MM.1S (cell line): Measurements from ENCODE around the gene SNX9.

Source experiments
- DNase-seq: peaks from one replicate; pipeline ENCODE4 v3.0.0-alpha.2; 2015
- H2AFZ ChIP-seq: fragments of 300-600 bp; sonication (generic); 2 replicates; pipeline ENCODE4 v1.6.0; 2016; ENCODE audit warnings: antibody characterized with exemption, low read length
- H3F3A ChIP-seq: fragments of 300-600 bp; sonication (generic); 2 replicates; pipeline ENCODE4 v1.6.1; 2016; ENCODE audit warnings: mild to moderate bottlenecking, antibody characterized with exemption, low read length, moderate library complexity, mixed read lengths; ENCODE audit not compliant: insufficient read depth
- H3K27ac ChIP-seq: fragments of 300-600 bp; sonication (generic); 2 replicates; pipeline ENCODE4 v1.5.1; 2016; ENCODE audit warnings: mild to moderate bottlenecking, low read length
- H3K27me3 ChIP-seq: fragments of 300-600 bp; sonication (generic); replicated peaks from 2 replicates; pipeline ENCODE4 v1.6.0; 2016; ENCODE audit warnings: low read length; ENCODE audit not compliant: insufficient read depth
- H3K36me3 ChIP-seq: fragments of 300-600 bp; sonication (generic); replicated peaks from 2 replicates; pipeline ENCODE4 v1.6.1; 2016; ENCODE audit warnings: mild to moderate bottlenecking, low read length, mixed read lengths; ENCODE audit not compliant: insufficient read depth
- H3K4me1 ChIP-seq: fragments of 300-600 bp; sonication (generic); 2 replicates; pipeline ENCODE4 v1.6.1; 2016; ENCODE audit warnings: low read length, mixed read lengths
- H3K4me2 ChIP-seq: fragments of 300-600 bp; sonication (generic); 2 replicates; pipeline ENCODE4 v1.6.0; 2016; ENCODE audit warnings: low read depth, low read length
- H3K4me3 ChIP-seq: fragments of 300-600 bp; sonication (generic); 2 replicates; pipeline ENCODE4 v1.5.1; 2016; ENCODE audit warnings: low read length, mixed read lengths
- H3K79me2 ChIP-seq: fragments of 300-600 bp; sonication (generic); 2 replicates; pipeline ENCODE4 v1.6.1; 2016; ENCODE audit warnings: mixed run types, low read length, mixed read lengths
- H3K9ac ChIP-seq: fragments of 300-600 bp; sonication (generic); 2 replicates; pipeline ENCODE4 v1.6.1; 2016; ENCODE audit warnings: low read length, mixed read lengths
- H3K9me2 ChIP-seq: fragments of 300-600 bp; sonication (generic); replicated peaks from 2 replicates; pipeline ENCODE4 v1.6.1; 2016; ENCODE audit warnings: mild to moderate bottlenecking, low read length, mixed read lengths; ENCODE audit not compliant: insufficient read depth
- H3K9me3 ChIP-seq: fragments of 300-600 bp; sonication (generic); replicated peaks from 2 replicates; pipeline ENCODE4 v1.6.1; 2016; ENCODE audit warnings: mild to moderate bottlenecking, low read length, mixed read lengths; ENCODE audit not compliant: insufficient read depth
- H4K20me1 ChIP-seq: fragments of 300-600 bp; sonication (generic); 2 replicates; pipeline ENCODE4 v1.6.1; 2016; ENCODE audit warnings: mild to moderate bottlenecking, low read length, moderate library complexity, mixed read lengths; ENCODE audit not compliant: insufficient read depth
- CTCF ChIP-seq: fragments of 300-600 bp; sonication (generic); IDR thresholded peaks from 2 replicates; pipeline ENCODE4 v1.5.1; 2016; ENCODE audit warnings: antibody characterized with exemption, low read length, mixed read lengths
- EZH2 ChIP-seq: fragments of 300-600 bp; sonication (generic); optimal IDR thresholded peaks from 2 replicates; pipeline ENCODE3; 2017; ENCODE audit warnings: low read depth, mild to moderate bottlenecking, antibody characterized with exemption, low read length, mixed read lengths
- EZH2phosphoT487 ChIP-seq: fragments of 300-600 bp; sonication (generic); IDR thresholded peaks from 2 replicates; pipeline ENCODE4 v1.6.1; 2018; ENCODE audit warnings: antibody characterized with exemption, low read length

SNX9 gene

GRCh38 chr6:157832250-157832967, 9.4 kb downstream of the SNX9 start:
- Histone ChIP-seq H4K20me1 (no peaks in the 10 kb centered on the region), H2AFZ (no peak overlapping the region), H3K36me3 (no peaks in the 10 kb centered on the region), H3F3A (no peaks in the 10 kb centered on the region), H3K79me2 (no peaks in the 10 kb centered on the region), H3K4me3 (no peak overlapping the region), H3K27me3 (no peaks in the 10 kb centered on the region), H3K9me2 (no peaks in the 10 kb centered on the region), H3K9me3 (no peaks in the 10 kb centered on the region), H3K4me2 (no peak overlapping the region), H3K9ac (no peak overlapping the region), H3K4me1 (no peaks in the 10 kb centered on the region), H3K27ac (no peak overlapping the region)
- DNase-seq = no peak
- TF ChIP-seq CTCF = no peak
- TF ChIP-seq EZH2 = no peak
- no peak for TF ChIP-seq EZH2phosphoT487

GRCh38 chr6:157834549-157834948, 11.5 kb downstream of the SNX9 start:
- H3F3A ChIP-seq = no peaks in the 10 kb centered on the region
- no peaks in the 10 kb centered on the region for H3K79me2 ChIP-seq
- H3K36me3 ChIP-seq = no peaks in the 10 kb centered on the region
- no peak overlapping the region for H3K4me2 ChIP-seq
- H3K27ac ChIP-seq = no peak overlapping the region
- H3K9me3 ChIP-seq = no peaks in the 10 kb centered on the region
- DNase-seq = no peak
- no peak overlapping the region for H3K9ac ChIP-seq
- H3K4me3 ChIP-seq = no peak overlapping the region
- no peaks in the 10 kb centered on the region for H4K20me1 ChIP-seq
- TF ChIP-seq EZH2phosphoT487 (no peak), EZH2 (no peak), CTCF (no peak)
- H3K27me3 ChIP-seq = no peaks in the 10 kb centered on the region
- H3K4me1 ChIP-seq = no peaks in the 10 kb centered on the region
- no peak overlapping the region for H2AFZ ChIP-seq
- H3K9me2 ChIP-seq = no peaks in the 10 kb centered on the region

GRCh38 chr6:157838718-157839430, 15.8 kb downstream of the SNX9 start:
- TF ChIP-seq EZH2 (no peak), EZH2phosphoT487 (no peak), CTCF (no peak)
- H3K79me2 ChIP-seq = no peaks in the 10 kb centered on the region
- no peaks in the 10 kb centered on the region for H3K9me3 ChIP-seq
- H3K36me3 ChIP-seq = no peaks in the 10 kb centered on the region
- H4K20me1 ChIP-seq = no peaks in the 10 kb centered on the region
- H3K4me2 ChIP-seq = no peak overlapping the region
- no peak overlapping the region for H3K27ac ChIP-seq
- H3K4me3 ChIP-seq = no peak overlapping the region
- H3K9me2 ChIP-seq = no peaks in the 10 kb centered on the region
- no peak for DNase-seq
- no peaks in the 10 kb centered on the region for H3F3A ChIP-seq
- no peaks in the 10 kb centered on the region for H3K4me1 ChIP-seq
- no peak overlapping the region for H2AFZ ChIP-seq
- H3K27me3 ChIP-seq = no peaks in the 10 kb centered on the region
- H3K9ac ChIP-seq = no peak overlapping the region
